ENCODE results near the gene ZNF521. TPM values are rescaled to one million over a fixed set of nuclear protein-coding genes. Genes with fewer than 3 reads are reported as not detected.
"Not testable (repeated sequence)": the region's sequence is repeated elsewhere in the genome, so short reads cannot be mapped to it uniquely, and the experiment has no call there.

ZNF521 gene
- total RNA-seq, 1 donor from 2014 or later = 1.6 TPM

GRCh38 chr18:25295624-25296138 lies 56.3 kb downstream of the ZNF521 start:
- ATAC-seq (no peak), DNase-seq (ENCODE audit: low spot score) (no peak)

- DNase-seq (ENCODE audit: low spot score) = no peak
- ATAC-seq = no peak
Observed at GRCh38 chr18:25291150-25291549, 60.8 kb downstream of the ZNF521 start.

GRCh38 chr18:25289001-25289631 lies 62.9 kb downstream of the ZNF521 start:
- DNase-seq (ENCODE audit: low spot score) (no peak), ATAC-seq (no peak)

DNA sequence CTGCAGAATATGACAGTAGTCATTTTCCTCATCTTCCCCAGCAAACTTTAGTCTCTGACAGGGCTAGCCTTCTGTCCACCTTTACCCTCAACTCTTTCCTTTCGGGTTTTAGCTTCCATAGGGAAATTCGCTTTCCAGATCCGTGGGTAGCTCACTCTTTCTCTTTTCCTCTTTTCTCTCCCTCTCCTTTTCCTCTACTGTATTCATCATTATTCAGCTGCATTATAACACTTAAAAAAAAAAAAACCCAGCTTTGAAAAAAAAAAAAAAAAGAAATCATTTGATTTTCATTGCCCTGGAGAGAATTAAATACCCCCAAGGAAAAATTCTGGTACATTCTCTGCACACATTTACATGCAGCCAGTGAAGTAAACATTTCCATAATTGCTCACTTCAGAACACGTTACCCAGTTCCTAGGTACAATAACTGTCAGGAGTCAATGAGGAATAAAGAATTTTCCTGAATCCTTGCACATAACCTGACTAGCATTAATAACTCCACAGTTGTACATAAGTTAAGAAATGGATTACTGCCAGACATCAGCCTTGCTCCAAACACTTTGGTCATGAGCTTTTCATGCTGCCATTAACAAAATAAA lies 63.5 kb downstream of the ZNF521 start:
- DNase-seq (ENCODE audit: low spot score) (no peak), ATAC-seq (no peak)

- no peak for DNase-seq (ENCODE audit: low spot score)
- ATAC-seq = no peak
Observed at GRCh38 chr18:25287106-25287505, 64.9 kb downstream of the ZNF521 start.

- DNase-seq (ENCODE audit: low spot score) = no peak
- ATAC-seq = no peak
Observed at GRCh38 chr18:25284861-25285550, 67.0 kb downstream of the ZNF521 start.

DNA sequence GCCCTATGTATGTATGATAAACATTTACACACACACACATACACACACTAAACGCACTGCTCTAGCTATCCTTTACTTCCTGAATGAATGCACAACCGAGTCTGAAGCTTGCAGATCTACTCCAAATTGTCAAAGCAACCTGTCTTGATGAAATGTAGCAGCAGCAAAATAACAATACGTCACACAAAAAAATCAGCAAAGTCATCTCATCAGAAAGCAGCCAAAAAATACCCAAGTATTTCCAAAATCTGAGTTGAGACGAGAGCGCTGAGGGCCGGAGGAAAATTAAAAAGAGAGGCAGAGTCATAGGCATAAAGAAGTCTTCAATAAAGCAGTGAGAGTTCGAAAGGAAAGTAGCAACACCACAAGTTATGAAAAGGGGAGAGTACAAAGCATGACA lies 67.7 kb downstream of the ZNF521 start:
- DNase-seq (ENCODE audit: low spot score) (no peak), ATAC-seq (no peak)

DNA sequence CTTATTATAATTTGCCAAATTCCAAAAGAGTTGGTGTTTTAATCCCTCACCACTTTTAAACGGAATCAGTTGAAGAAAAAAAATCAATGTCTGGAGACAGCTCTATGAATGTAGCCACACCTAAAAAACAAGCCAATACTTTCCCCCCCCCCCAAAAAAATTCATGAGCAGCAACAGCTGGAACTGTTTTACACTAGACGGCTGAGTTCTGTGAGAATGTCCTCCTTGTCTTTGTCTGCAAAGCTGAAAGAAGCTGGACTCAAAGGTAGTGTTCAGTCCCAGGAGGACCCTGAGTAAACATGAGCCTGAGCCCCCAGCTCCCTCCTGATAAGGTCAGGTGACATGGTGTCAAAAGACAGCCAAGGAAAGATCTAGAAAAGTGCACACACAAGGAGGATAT lies 68.2 kb downstream of the ZNF521 start:
- DNase-seq (ENCODE audit: low spot score) (no peak), ATAC-seq (no peak)

DNA sequence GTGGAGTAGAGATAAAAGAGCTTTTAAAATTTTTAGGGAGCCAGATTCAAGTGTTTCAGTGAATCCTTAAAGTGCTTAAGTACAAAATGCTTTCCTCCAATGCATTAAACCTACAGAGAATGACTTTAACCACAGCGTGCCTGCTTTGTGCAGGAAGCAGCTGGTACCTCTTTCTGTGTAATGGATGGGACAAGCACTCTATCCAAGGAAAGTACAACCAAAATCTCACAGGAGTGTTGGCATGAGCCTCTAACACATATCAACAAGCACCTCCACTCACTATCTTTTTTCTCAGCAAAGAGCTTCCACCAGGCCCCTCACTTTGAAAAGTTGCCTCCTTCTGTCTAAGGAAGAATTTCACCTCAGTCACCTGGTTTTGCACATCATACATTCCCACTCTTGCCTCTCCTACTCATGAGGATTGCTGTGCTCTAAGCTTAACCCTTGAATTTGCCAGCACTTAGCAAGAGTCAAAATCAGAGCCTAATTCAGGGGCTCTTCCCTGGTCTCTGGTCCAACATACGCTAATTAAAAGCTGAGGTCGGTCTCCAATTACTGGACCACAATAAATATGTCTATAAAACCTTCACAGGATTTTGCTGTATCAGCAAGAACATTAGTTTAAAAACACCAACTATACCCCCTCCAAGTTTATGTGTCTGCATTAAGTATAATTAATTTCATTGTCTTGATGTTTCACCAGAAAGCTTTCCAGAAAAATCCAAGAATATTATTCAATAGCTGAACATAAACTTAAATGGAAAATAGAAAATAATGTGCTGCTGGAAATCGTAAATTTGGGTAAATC lies 68.9 kb downstream of the ZNF521 start:
- ATAC-seq (no peak), DNase-seq (ENCODE audit: low spot score) (no peak)

DNA sequence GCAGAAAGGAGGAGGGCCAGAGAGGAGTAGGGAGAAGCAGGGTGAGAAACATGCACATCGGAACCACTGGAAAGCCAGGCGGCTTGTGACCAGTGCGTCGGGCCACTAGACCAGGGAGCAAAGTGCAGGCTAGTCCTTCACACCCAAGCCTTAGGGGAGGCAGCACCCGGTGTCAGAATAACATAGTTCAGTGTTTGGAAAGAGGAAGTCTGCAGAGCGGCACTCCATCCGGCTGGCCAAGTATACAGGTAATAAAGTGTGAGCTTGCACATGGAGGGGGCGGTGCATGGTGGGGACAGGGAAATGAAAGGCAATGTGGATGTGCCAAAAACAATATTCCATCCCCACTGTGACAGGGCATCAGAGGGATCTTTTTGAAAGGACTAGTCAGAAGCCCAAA lies 69.7 kb downstream of the ZNF521 start:
- DNase-seq (ENCODE audit: low spot score) (no peak), ATAC-seq (no peak)

DNA sequence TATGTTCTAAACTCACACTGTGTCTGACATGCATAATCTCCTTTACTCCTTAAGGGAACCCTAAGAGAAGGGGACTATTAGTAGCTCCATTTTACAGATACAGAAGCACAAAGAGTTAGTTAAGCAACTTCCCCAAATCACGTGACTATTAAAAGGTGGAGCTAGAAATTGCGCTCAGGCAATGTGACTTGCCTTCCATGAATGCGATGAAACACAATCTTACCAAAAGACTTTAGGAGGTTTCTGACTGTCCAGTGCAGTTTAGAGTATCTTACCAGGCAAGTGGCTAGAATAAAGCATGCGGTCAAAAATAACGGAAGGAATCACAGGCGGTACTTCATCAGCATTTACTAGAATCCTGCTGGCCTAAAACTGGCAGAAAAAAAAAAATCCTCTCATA lies 70.4 kb downstream of the ZNF521 start:
- ATAC-seq = no peak
- DNase-seq (ENCODE audit: low spot score) = no peak

DNA sequence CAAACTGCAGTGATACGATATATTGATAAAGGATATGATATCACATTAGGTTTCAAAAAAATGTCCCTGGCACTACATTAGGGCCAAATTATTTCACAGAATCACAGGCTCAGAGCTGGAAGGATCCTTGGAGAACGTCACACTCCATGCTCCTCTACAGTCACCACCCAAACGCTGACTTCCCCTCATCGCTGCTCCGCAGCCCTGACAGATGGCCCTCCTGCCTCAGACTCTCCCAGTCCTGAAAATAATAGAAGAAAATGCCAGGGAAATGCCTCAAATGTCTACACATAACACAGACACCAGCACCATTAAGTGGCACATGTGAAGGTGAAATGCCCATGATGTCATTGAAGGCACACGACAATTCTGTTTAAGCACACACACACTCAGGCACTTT lies 72.0 kb downstream of the ZNF521 start:
- DNase-seq (ENCODE audit: low spot score) (no peak), ATAC-seq (no peak)

GRCh38 chr18:25279556-25279955 lies 72.4 kb downstream of the ZNF521 start:
- no peak for ATAC-seq

DNA sequence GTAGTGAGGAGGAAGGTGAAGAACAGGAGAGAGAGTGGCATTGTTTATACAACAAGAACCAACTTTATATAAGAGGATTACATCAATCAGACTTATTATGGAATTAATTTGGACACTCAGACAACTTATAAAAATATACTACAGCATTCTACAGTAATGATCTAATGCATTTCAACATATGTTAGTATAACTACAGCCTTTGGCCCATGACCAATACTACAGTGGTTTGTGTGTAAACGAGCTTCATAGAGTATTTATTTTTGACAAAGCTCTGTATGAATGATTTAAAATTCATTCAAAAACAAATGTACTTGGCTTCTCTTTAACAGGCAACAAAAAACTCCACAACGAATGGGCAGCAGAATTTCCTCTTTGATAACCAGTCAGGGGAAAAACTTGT lies 72.8 kb downstream of the ZNF521 start:
- DNase-seq (ENCODE audit: low spot score) (no peak), ATAC-seq (no peak)

More at GRCh38 chr18:25279556-25279955, 72.4 kb downstream of the ZNF521 start:
- no peak for DNase-seq (ENCODE audit: low spot score)

GRCh38 chr18:25278394-25278793 lies 73.6 kb downstream of the ZNF521 start:
- ATAC-seq = no peak
- no peak for DNase-seq (ENCODE audit: low spot score)

DNA sequence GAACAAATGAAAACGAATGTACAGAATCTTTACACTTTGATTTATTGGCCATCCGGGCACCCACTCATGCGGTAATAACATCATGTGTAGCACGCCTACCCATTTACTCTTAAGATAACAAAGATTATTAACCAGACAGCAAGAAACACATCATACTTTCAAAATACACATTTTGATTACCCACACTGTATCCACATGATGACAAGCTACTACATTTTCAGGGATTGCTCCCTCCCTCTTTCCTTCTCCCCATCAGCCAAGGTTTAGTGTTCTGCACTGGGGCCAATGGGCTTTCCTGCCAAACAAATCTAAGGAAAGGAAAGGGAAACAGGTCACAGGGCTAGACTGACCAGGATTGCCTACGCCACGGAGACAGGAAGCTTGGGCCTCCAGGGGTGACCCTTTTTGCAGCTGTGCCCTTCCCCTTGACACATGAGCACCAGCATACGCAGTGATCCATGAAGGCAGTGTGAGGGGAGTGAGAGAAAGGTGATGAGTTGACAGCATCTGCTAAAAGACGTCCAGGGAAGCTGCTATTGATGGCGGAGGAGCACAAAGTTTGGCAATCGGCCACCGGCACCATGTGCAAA lies 76.5 kb downstream of the ZNF521 start:
- DNase-seq (ENCODE audit: low spot score) (no peak), ATAC-seq (peak; percentile 49)

DNA sequence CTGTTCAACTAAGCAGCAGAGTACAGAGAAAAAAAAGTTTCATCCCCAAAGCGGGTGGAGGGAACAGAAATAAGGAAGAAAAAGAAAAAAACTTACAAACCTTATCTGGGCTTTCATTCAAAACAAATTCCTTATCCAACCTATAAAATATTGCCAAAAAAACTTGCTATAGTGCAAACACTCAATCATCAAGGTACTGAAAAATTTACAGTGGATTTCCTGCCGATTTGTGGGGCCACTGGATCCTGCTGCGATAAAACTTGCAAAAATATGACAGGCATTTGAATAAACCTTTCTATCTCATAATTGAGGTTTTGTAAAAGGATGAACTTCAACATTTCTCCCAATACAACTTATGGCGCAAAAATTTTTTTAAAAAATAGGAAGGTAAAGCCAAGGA lies 77.0 kb downstream of the ZNF521 start:
- ATAC-seq = no peak
- DNase-seq (ENCODE audit: low spot score) = no peak

DNA sequence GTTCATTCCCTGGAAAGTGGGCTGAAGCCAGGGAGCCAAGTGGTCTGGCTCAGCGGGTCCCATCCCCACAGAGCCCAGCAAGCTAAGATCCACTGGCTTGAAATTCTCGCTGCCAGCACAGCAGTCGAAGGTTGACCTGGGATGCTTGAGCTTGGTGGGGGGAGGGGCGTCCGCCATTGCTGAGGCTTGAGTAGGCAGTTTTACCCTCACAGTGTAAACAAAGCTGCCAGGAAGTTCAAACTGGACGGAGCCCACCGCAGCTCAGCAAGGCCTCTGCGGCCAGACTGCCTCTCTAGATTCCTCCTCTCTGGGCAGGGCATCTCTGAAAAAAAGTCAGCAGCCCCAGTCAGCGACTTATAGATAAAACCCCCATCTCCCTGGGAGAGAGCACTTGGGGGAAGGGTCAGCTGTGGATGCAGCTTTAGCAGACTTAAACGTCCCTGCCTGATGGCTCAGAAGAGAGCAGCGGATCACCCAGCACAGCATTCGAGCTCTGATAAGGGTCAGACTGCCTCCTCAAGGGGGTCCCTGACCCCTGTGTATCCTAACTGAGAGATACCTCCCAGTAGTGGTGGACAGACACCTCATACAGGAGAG lies 84.9 kb downstream of the ZNF521 start:
- not testable (repeated sequence) for DNase-seq (ENCODE audit: low spot score); ATAC-seq

DNA sequence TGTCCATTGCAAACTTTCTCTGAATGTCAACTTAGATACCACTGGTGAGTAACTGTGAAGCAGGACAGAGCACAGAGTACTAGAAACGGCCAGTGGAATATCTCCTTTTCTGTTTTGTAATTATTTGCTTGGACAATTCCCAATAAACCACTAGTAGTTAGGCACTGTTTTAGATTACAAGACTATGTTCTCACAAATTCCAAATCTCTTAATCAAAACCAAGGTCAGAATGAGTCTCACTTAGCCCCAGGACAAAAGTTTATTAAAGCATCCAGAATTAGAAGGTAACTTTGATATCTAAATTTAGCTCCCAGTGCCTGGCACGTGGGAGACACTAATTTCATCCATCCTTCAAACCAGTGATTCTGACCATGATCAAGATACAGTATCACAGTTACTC lies 89.0 kb downstream of the ZNF521 start:
- DNase-seq (ENCODE audit: low spot score) (no peak), ATAC-seq (no peak)

- ATAC-seq (no peak), DNase-seq (ENCODE audit: low spot score) (no peak)
Observed at GRCh38 chr18:25261768-25262167, 90.2 kb downstream of the ZNF521 start.

DNA sequence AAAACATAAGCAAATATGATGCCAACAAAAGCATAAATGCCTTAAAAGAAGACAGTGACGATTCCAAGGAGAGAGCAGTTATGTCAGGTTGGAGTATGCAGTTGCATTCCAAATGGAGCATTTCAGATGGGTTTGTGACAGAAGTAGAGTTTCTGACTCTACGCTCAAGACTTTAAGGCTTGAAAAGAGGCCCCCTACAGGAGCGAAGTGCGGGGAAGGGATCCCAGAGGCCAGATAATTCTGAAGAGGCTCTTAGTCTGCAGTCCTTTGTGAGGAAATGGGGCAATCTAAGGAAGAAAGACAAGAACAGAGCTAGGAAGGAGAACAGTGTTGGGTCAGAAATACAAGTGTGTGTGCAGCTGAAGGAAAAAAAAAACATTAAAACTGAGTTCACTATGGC lies 95.5 kb downstream of the ZNF521 start:
- DNase-seq (ENCODE audit: low spot score) = no peak
- no peak for ATAC-seq

All from left lobe of liver (tissue), 2 donors.